ENCODE measurements around the gene KRTAP5-9. TPM values are rescaled to one million over a fixed set of nuclear protein-coding genes. Genes with fewer than 3 reads are reported as not detected.
"Not testable (repeated sequence)": the region's sequence is repeated elsewhere in the genome, so short reads cannot be mapped to it uniquely, and the experiment has no call there.

Gene KRTAP5-9
- total RNA-seq, 1 donor from 2014 or later: 0.53 TPM

GRCh38 chr11:71565263-71565662 is 17.0 kb downstream of the KRTAP5-9 start, which contains the start of gene KRTAP5-10:
Gene KRTAP5-10, plus strand, starts transcription at chr11:71565563. Its CDS starts 25 bp downstream, at chr11:71565588.
- POLR2A ChIA-PET: no interaction called here
- no peak for TF ChIP-seq CTCF (IDR thresholded peaks at IDR 0.05)
- Mint-ChIP-seq H3K27ac (no peak within 1 kb of the TSS), H3K36me3 (ENCODE audit: low read depth) (no peaks in the 10 kb centered on the region), H3K4me1 (no peaks in the 10 kb centered on the region), H3K4me3 (no peak within 1 kb of the TSS), H3K27me3 (peaks cover 38% of the 10 kb centered on the region), H3K9me3 (peaks cover 2% of the 10 kb centered on the region)
- no peak for ATAC-seq (ENCODE audit: low read depth)
- CTCF ChIA-PET: no interaction called here
- intact Hi-C loops (cut with micrococcal nuclease): no loop called here
- DNase-seq: no peak

- Mint-ChIP-seq H3K4me1 (no peaks in the 10 kb centered on the region), H3K9me3 (no peaks in the 10 kb centered on the region), H3K27me3 (peaks cover 39% of the 10 kb centered on the region), H3K36me3 (ENCODE audit: low read depth) (no peaks in the 10 kb centered on the region), H3K4me3 (no peak overlapping the region), H3K27ac (no peak overlapping the region)
- intact Hi-C loops (cut with micrococcal nuclease): no loop called here
- no peak for TF ChIP-seq CTCF (IDR thresholded peaks at IDR 0.05)
- ATAC-seq (ENCODE audit: low read depth) (no peak), DNase-seq (no peak)
- CTCF ChIA-PET: no interaction called here
- POLR2A ChIA-PET: no interaction called here
These were observed 17.9 kb downstream of the KRTAP5-9 start for GRCh38 chr11:71566081-71566620.

GRCh38 chr11:71566626-71567599 is 18.7 kb downstream of the KRTAP5-9 start:
- POLR2A ChIA-PET; DNase-seq; H3K27ac Mint-ChIP-seq; H3K36me3 Mint-ChIP-seq (ENCODE audit: low read depth); H3K4me3 Mint-ChIP-seq; H3K4me1 Mint-ChIP-seq; ATAC-seq (ENCODE audit: low read depth); H3K9me3 Mint-ChIP-seq; intact Hi-C loops (cut with micrococcal nuclease): not testable (repeated sequence)
- CTCF ChIA-PET: interaction anchor here (0.6 kb wide), 1 partner anchor 413 kb away, joined by 3 read pairs; no protein-coding TSS in a partner anchor
- peaks cover 36% of the 10 kb centered on the region for H3K27me3 Mint-ChIP-seq

GRCh38 chr11:71567633-71568032 is 19.4 kb downstream of the KRTAP5-9 start:
- H3K27me3 Mint-ChIP-seq: peaks cover 37% of the 10 kb centered on the region
- H3K36me3 Mint-ChIP-seq (ENCODE audit: low read depth); H3K27ac Mint-ChIP-seq; CTCF ChIA-PET; intact Hi-C loops (cut with micrococcal nuclease); H3K4me3 Mint-ChIP-seq; POLR2A ChIA-PET; H3K9me3 Mint-ChIP-seq; ATAC-seq (ENCODE audit: low read depth); DNase-seq; H3K4me1 Mint-ChIP-seq: not testable (repeated sequence)

- no peaks in the 10 kb centered on the region for H3K36me3 Mint-ChIP-seq (ENCODE audit: low read depth)
- intact Hi-C loops (cut with micrococcal nuclease): no loop called here
- DNase-seq (no peak), ATAC-seq (ENCODE audit: low read depth) (no peak)
- TF ChIP-seq CTCF (IDR thresholded peaks at IDR 0.05): no peak
- H3K4me1 Mint-ChIP-seq: no peaks in the 10 kb centered on the region
- ChIA-PET CTCF (no interaction called here), POLR2A (no interaction called here)
- H3K4me3 Mint-ChIP-seq: no peak overlapping the region
- H3K27ac Mint-ChIP-seq: no peak overlapping the region
- H3K9me3 Mint-ChIP-seq: no peaks in the 10 kb centered on the region
- H3K27me3 Mint-ChIP-seq: peaks cover 30% of the 10 kb centered on the region
These were observed 20.6 kb downstream of the KRTAP5-9 start for GRCh38 chr11:71568704-71569349.

GRCh38 chr11:71571101-71571850 is 23.1 kb downstream of the KRTAP5-9 start:
- ATAC-seq (ENCODE audit: low read depth); H3K36me3 Mint-ChIP-seq (ENCODE audit: low read depth); CTCF ChIA-PET; DNase-seq; POLR2A ChIA-PET; H3K27ac Mint-ChIP-seq; H3K4me1 Mint-ChIP-seq; intact Hi-C loops (cut with micrococcal nuclease); H3K9me3 Mint-ChIP-seq; H3K4me3 Mint-ChIP-seq: not testable (repeated sequence)
- H3K27me3 Mint-ChIP-seq: peaks cover 17% of the 10 kb centered on the region
